Activated CD8-positive, alpha-beta memory T cell treated with anti-CD3 and anti-CD28 coated beads for 24 hours (primary cell): ENCODE results near the gene SMARCC2.
"Not testable (repeated sequence)": the region's sequence is repeated elsewhere in the genome, so short reads cannot be mapped to it uniquely, and the experiment has no call there.

Source experiments
- DNase-seq: peaks from one replicate; pipeline ENCODE4 v3.0.0-alpha.2; 2020

Gene SMARCC2

GRCh38 chr12:56206452-56207166, 17.3 kb upstream of the SMARCC2 start:
- no peak for DNase-seq

GRCh38 chr12:56205445-56205844, 16.2 kb upstream of the SMARCC2 start:
- no peak for DNase-seq

GRCh38 chr12:56204275-56204674, 15.0 kb upstream of the SMARCC2 start:
- no peak for DNase-seq

- DNase-seq, result no peak
Observed at GRCh38 chr12:56202838-56203237, 13.6 kb upstream of the SMARCC2 start.

- no peak for DNase-seq
Observed at GRCh38 chr12:56202366-56202765, 13.1 kb upstream of the SMARCC2 start.

GRCh38 chr12:56198836-56199235, 9.6 kb upstream of the SMARCC2 start:
- no peak for DNase-seq

- no peak for DNase-seq
Observed at GRCh38 chr12:56197921-56198635, 8.8 kb upstream of the SMARCC2 start.

GRCh38 chr12:56196818-56197550, 7.7 kb upstream of the SMARCC2 start:
- DNase-seq, result not testable (repeated sequence)

- DNase-seq, result peak; percentile 75
Observed at GRCh38 chr12:56193025-56193578, 3.8 kb upstream of the SMARCC2 start.

- DNase-seq, result no peak
Observed at GRCh38 chr12:56192582-56192981, 3.3 kb upstream of the SMARCC2 start.

- no peak for DNase-seq
Observed at GRCh38 chr12:56190695-56191155, 1.4 kb upstream of the SMARCC2 start.

GRCh38 chr12:56189918-56190694, 823 bp upstream of the SMARCC2 start:
- DNase-seq, result peak; percentile 100

- no peak for DNase-seq
Observed at GRCh38 chr12:56188778-56189098, 545 bp downstream of the SMARCC2 start.

GRCh38 chr12:56188131-56188777, 1.0 kb downstream of the SMARCC2 start:
- DNase-seq, result no peak

- no peak for DNase-seq
Observed at GRCh38 chr12:56186957-56187356, 2.3 kb downstream of the SMARCC2 start.

- DNase-seq, result no peak
Observed at GRCh38 chr12:56178347-56178746, 10.9 kb downstream of the SMARCC2 start.

- DNase-seq, result no peak
Observed at GRCh38 chr12:56172839-56173238, 16.4 kb downstream of the SMARCC2 start.

GRCh38 chr12:56169229-56169759, 20.0 kb downstream of the SMARCC2 start:
- no peak for DNase-seq

- no peak for DNase-seq
Observed at GRCh38 chr12:56165369-56165768, 23.9 kb downstream of the SMARCC2 start.

- no peak for DNase-seq
Observed at GRCh38 chr12:56164345-56164729, 24.9 kb downstream of the SMARCC2 start.

- no peak for DNase-seq
Observed at GRCh38 chr12:56163533-56164344, 25.5 kb downstream of the SMARCC2 start.
